GM12801 (cell line): ENCODE measurements around the gene SUFU.

Experiments
- CTCF ChIP-seq: IDR thresholded peaks from one replicate; pipeline ENCODE4 v1.5.1; 2011; ENCODE audit warnings: control low read depth; ENCODE audit not compliant: insufficient read length; ENCODE audit errors: extremely low read depth

The SUFU gene

GRCh38 chr10:102631525-102632393, 128.0 kb downstream of the SUFU start:
- no peak for TF ChIP-seq CTCF

GRCh38 chr10:102632394-102633111, 128.8 kb downstream of the SUFU start:
- no peak for TF ChIP-seq CTCF

- TF ChIP-seq CTCF = no peak
These were observed 129.5 kb downstream of the SUFU start for GRCh38 chr10:102633287-102633686.

- TF ChIP-seq CTCF = no peak
These were observed 130.1 kb downstream of the SUFU start for GRCh38 chr10:102633848-102634247.

GRCh38 chr10:102634686-102635085, 130.9 kb downstream of the SUFU start:
- no peak for TF ChIP-seq CTCF

- TF ChIP-seq CTCF = no peak
These were observed 131.6 kb downstream of the SUFU start for GRCh38 chr10:102635377-102635776.

GRCh38 chr10:102639537-102639936, 135.8 kb downstream of the SUFU start:
- no peak for TF ChIP-seq CTCF
